Activated T-helper 1 cell treated with Interleukin-2 at 50 U/mL for 16 hours (primary cell): Measurements from ENCODE around the gene TRIM62.
A peak's percentile ranks its signal among the peaks of the same experiment; 100 is the strongest.
"Not testable (repeated sequence)": the region's sequence is repeated elsewhere in the genome, so short reads cannot be mapped to it uniquely, and the experiment has no call there.

ENCODE experiments used
- DNase-seq: peaks from one replicate; pipeline ENCODE4 v3.0.0-alpha.2; 2020; ENCODE audit warnings: low read depth

The TRIM62 gene

DNA sequence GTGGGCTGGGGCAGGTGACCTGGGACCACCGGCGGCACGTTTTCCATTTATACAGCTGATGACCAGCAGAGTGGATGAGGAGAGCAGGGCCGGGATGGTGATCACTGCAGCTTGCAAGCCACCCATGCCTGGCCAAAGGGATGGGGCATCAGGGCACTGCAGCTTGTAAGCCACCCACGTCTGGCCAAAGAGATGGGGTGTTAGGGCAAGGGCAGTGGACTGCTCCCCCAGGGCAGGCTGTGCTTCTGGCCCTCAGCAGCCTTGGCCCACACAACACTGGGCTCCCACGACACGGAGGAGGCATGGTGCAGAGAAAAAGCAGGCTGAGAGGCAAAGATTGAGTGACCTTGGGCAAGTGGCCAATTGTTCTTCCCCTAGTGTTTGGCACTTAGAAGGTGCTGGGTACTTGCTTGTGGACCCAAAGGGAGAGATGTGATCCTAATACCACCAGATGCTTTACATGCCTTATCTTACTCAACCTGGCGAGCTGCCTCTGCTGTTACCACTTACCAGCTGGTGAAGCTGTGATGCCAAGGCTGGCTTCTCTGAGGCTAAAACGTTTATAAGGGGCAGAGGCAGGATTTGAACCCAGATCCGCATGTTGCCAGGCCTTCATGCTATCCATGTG is 48.3 kb downstream of the TRIM62 start:
- DNase-seq = no peak

GRCh38 chr1:33132549-33132948 is 49.3 kb downstream of the TRIM62 start:
- DNase-seq = no peak

DNA sequence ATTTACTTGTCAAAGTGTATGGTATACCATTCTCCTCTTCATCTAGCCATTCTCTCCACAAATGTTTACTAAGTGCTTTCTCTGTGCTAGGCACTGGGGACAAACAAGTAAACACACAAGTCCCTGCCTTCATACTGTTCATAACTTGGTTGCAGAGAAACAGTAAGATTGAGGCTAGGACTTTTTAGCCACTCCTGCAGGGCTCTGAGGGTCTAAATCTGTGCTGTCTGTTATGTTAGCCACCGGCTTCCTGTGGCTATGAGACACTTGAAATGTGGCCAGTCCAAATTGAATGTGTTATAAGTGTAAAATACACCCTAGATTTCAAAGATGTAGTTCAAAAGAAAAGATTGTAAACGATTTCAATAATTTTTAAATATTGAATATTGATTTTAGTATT is 50.7 kb downstream of the TRIM62 start:
- DNase-seq = no peak

- no peak for DNase-seq
Observed at GRCh38 chr1:33130297-33130696, 51.5 kb downstream of the TRIM62 start.

- DNase-seq = no peak
Observed at GRCh38 chr1:33128781-33129180, 53.1 kb downstream of the TRIM62 start.

DNA sequence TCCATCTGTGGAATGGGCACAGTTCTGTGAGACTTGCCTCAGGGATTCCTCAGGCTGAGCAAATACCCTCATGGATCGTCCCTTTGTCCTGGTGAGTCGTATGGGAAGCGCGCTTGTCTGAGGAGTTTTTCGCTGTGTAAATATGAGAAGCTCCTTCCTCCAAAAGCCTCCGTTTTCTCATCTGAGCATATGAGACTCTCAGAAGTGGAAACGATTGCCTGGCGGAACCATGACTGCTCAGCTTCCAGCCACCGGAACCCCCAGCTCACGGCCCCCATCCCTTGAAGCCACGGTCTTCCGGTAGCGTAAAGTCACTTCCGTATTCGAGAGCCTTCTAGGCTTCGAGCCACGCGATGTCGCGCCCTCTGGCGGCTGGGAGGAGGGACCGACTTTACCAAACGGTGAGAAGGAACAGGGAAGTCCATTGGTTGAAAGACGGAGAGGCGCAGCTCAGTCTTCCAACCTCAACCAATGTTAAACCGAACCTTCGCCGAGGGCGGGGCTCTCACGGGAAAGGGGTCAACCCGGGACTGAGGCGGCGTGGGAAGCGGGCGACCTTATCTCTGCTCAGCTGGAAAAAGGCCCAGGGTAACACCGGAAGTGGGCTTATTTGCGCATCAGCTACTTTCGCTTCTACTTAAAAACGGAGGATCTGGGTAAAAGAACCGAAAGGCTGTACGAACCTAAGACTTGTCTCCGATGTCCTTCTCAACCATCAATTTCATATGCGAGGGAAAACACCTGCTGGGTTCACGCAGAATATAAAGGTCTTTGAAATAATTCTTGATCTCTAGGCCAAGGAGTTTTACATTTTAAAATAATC is 54.6 kb downstream of the TRIM62 start:
- DNase-seq = peak; percentile 97

DNA sequence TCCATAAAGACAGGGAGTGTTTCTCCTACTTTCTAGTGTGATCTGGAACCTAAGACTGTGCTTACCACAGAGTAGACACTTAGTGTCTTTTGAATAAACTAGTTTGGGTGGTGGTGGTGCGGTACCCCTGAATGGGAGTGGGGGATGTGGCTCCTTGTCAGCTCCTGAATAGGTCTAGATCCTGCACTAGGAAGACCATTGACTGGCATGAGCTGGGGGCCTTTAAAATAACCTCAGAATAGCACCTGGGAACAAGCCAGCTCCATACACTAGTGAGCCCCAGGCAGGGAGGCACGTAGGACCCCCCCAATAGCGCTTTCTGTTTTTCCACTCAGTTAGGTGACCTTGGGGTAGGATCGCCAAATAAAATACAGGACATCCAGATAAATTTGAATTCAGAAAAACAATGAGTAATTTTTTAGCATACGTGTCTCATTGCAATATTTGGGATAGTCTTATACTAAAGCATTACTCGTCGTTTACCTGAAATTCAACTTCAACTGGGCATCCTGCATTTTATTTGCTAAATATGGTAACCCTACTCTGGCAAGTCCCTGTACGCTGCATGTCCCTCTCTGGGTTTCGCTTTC is 55.3 kb downstream of the TRIM62 start:
- no peak for DNase-seq

DNA sequence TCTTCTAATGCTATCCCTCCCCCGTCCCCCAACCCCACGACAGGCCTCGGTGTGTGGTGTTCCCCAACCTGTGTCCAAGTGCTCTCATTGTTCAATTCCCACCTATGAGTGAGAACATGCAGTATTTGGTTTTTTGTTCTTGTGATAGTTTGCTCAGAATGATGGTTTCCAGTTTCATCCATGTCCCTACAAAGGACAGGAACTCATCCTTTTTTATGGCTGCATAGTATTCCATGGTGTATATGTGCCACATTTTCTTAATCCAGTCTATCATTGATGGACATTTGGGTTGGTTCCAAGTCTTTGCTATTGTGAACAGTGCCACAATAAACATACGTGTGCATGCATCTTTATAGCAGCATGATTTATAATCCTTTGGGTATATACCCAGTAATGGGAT is 57.2 kb downstream of the TRIM62 start:
- not testable (repeated sequence) for DNase-seq

DNA sequence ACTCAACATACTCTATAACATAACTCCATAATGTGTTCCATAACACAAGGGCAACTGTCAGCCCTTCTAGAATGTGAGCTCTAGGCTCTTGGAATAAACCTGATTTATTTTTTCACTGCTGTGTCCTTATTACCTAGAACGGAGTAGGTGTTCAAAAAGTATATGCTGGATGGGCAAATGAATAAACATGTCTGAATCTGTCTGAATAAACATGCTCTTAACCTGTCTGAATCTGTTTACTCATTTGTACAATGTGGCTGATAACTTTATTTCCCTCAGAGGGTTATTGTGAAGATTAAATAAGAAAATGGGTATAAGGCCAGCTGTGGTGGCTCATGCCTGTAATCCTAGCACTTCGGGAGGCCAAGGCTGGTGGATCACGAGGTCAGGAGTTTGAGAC is 58.6 kb downstream of the TRIM62 start:
- no peak for DNase-seq

DNA sequence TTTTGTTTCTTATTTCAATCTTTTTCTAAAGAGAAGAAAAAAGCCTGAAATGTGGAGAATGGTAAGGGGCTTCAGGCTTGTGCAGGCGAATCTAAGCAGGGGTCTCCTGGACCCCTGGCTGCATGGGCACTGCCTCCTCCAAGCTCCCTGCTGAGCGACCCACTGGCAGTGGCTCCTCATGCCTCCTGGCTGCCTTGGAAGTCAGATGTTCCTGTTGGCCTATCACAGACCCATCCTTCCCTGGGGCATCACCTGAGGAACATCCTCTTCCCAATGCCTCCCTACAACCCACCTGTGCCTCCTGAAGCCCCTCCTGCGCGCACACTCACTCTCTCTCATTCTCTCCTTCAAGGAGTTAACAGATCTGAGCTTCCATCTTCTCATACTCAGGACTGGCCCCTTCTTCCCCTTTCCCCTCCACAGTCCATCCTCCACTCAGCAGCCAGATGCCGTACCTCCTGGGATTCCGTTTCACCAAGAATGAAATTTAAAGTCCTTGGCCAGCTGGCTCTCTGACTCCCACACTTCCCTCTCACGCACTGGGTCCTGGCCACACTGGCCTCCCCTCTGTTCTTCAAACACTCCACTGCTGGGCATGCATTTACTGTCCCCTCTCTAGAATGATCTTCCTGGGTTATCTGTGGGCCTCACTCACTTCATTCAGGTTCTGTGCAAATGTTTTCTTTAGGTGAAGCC is 59.2 kb downstream of the TRIM62 start:
- DNase-seq = no peak

DNA sequence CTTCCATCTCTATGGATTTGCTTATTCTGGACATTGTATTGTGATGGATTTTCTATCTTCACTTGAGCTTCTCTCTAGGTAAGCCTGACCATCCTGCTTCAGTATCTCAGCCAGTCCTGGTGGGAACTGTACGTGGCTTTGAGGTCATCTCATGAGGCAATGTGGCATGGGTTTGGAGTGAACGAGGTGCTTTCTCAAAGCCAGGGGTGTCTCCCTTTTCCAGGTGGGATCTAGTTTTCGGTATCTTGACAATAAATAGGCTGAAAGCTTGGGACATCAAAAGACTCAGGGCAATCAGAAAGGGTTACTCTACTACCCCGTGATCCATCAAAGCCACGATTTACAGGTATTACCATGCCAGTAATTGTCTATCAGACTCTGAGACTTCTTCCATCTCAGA is 60.1 kb downstream of the TRIM62 start:
- no peak for DNase-seq

GRCh38 chr1:33120436-33121231 is 61.2 kb downstream of the TRIM62 start:
- no peak for DNase-seq

DNA sequence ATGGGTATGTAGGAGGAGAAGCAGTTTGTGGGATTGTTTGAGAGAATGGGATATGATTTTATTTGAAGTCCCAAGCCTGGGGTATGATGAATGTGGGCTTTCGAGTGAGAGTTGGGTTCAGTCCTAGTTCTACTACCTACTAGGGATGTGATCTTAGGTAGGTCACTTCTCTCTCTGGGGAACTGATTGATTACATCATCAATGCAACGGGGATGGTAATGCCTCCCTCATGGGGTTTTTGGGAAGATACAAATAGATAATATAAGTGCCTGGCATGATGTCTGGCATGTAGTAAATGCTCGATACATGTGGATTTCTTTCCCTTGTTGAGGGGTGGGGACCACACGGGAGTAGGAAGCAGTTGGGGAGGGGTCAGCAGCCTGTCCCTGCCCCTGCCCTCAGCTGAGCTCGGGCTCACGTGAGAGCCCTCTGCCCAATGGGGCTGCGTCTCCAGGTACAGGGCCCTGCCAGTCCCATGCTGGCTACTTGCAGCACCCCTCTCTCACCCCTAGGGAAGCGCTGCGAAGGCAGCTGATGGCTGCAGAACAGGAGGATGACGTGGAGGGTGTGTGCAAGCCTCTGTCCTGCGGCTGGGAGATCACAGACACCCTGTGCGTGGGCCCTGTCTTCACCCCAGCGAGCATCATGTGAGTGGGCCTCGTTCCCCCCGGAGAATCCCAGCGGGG is 62.2 kb downstream of the TRIM62 start:
- no peak for DNase-seq

- no peak for DNase-seq
Observed at GRCh38 chr1:33119050-33119449, 62.8 kb downstream of the TRIM62 start.

DNA sequence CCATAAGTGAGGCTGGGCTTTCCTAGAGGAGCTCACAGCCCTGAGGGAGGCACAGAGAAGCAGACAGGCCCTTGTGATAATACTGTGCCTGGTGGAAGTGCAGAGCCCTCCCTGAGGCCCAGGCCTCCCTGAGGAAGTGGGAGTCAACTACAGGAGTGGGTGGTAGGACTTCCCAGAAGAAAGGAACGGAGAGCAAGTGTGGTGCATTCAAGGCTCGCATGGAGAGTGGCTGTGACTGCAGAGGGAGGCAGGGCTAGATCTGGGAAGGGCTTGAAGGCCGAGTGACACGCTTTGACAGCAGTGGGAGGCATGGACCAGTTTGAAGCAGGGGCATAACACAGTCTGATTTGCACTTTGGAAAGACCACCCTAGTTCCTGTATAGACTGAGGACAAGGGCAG is 63.6 kb downstream of the TRIM62 start:
- no peak for DNase-seq

DNA sequence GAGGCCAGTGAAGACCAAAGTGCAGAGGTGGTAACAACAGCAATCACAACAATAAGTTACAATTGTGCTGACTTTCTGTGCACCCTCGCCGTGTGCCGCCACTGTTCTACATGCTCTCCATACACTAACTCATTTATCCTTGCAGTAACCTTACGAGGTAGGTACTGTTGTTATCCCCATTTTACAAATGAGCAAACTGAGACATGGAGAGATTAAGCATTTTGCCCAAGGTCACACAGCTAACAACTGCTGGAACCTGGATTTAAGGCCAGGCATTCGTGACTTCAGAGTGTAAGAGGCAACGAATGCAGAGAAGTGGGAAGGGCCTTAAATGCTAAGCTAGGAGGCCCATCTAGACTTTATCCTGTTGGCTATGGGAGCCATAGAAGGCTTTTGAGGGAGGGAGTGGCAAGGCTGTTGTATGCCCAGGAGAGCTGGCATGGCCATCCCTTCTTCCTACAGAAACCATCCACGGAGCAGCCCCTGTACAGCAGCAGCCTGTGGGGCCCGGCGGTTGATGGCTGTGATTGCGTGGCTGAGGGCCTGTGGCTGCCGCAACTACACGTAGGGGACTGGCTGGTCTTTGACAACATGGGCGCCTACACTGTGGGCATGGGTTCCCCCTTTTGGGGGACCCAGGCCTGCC is 64.3 kb downstream of the TRIM62 start:
- no peak for DNase-seq

GRCh38 chr1:33111965-33112364 is 69.9 kb downstream of the TRIM62 start:
- DNase-seq = no peak

DNA sequence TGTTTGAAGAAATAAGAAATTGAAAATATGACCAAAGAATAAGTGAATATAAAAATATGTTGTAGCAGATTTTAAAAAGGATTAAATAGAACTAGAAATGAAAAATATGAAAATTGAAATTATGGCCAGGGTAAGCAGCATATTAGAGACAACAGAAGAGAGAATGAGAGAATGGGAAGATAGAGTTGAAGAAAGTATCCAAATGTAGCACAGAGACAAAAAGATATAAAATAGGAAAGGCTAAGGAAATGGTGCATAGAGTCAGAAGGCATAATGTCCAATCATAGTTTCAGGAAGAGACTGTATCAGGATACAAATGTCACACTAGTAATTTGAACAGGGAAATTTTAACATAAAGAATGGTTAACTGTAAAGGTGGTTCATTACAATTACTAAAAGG is 71.4 kb downstream of the TRIM62 start:
- no peak for DNase-seq

- DNase-seq = not testable (repeated sequence)
Observed at GRCh38 chr1:33100119-33100415, 81.8 kb downstream of the TRIM62 start.

- peak; percentile 49 for DNase-seq
Observed at GRCh38 chr1:33099290-33100118, 82.3 kb downstream of the TRIM62 start.
